ENCODE data around the gene LHX6.

GRCh38 chr9:122236681-122237080 is 7.9 kb upstream of the LHX6 start:
- TF ChIP-seq, protein P1, sequence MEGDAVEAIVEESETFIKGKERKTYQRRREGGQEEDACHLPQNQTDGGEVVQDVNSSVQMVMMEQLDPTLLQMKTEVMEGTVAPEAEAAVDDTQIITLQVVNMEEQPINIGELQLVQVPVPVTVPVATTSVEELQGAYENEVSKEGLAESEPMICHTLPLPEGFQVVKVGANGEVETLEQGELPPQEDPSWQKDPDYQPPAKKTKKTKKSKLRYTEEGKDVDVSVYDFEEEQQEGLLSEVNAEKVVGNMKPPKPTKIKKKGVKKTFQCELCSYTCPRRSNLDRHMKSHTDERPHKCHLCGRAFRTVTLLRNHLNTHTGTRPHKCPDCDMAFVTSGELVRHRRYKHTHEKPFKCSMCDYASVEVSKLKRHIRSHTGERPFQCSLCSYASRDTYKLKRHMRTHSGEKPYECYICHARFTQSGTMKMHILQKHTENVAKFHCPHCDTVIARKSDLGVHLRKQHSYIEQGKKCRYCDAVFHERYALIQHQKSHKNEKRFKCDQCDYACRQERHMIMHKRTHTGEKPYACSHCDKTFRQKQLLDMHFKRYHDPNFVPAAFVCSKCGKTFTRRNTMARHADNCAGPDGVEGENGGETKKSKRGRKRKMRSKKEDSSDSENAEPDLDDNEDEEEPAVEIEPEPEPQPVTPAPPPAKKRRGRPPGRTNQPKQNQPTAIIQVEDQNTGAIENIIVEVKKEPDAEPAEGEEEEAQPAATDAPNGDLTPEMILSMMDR (IDR thresholded peaks at IDR 0.05): no peak
- no peak for TF ChIP-seq POLR2AphosphoS5 (IDR thresholded peaks at IDR 0.05; ENCODE audit: low read depth, low read length)

Measured in Panc1 (cell line).